Activated T-cell treated with anti-CD3 and anti-CD28 coated beads for 48 hours (primary cell): ENCODE data around the gene SCNN1B.
A peak's percentile ranks its signal among the peaks of the same experiment; 100 is the strongest.
"Not testable (repeated sequence)": the region's sequence is repeated elsewhere in the genome, so short reads cannot be mapped to it uniquely, and the experiment has no call there.

Source experiments
- DNase-seq: peaks from one replicate; pipeline ENCODE4 v3.0.0-alpha.2; 2020; ENCODE audit warnings: low read depth

SCNN1B gene

GRCh38 chr16:23302045-23302956 is at the start of gene SCNN1B:
Gene SCNN1B (plus strand): TSS chr16:23302302. CDS start chr16:23348600, 46,298 bp downstream.
- DNase-seq: peak; percentile 2

- DNase-seq: no peak
Measured at GRCh38 chr16:23252310-23252709, 49.8 kb upstream of the SCNN1B start.

GRCh38 chr16:23253650-23254049 is 48.5 kb upstream of the SCNN1B start:
- DNase-seq: not testable (repeated sequence)

- DNase-seq: no peak
Measured at GRCh38 chr16:23254338-23254737, 47.8 kb upstream of the SCNN1B start.

- DNase-seq: no peak
Measured at GRCh38 chr16:23255000-23255399, 47.1 kb upstream of the SCNN1B start.

- DNase-seq: no peak
Measured at GRCh38 chr16:23256440-23256839, 45.7 kb upstream of the SCNN1B start.

- no peak for DNase-seq
Measured at GRCh38 chr16:23257682-23258081, 44.4 kb upstream of the SCNN1B start.

GRCh38 chr16:23258919-23259237 is 43.2 kb upstream of the SCNN1B start:
- DNase-seq: no peak

GRCh38 chr16:23267647-23268046 is 34.5 kb upstream of the SCNN1B start:
- no peak for DNase-seq

- DNase-seq: no peak
Measured at GRCh38 chr16:23268561-23268960, 33.5 kb upstream of the SCNN1B start.

GRCh38 chr16:23269248-23269953 is 32.7 kb upstream of the SCNN1B start:
- no peak for DNase-seq

GRCh38 chr16:23270654-23271053 is 31.4 kb upstream of the SCNN1B start:
- no peak for DNase-seq

GRCh38 chr16:23274968-23275367 is 27.1 kb upstream of the SCNN1B start:
- DNase-seq: no peak

GRCh38 chr16:23276821-23277220 is 25.3 kb upstream of the SCNN1B start:
- no peak for DNase-seq

GRCh38 chr16:23278031-23278430 is 24.1 kb upstream of the SCNN1B start:
- no peak for DNase-seq

- DNase-seq: no peak
Measured at GRCh38 chr16:23279721-23280153, 22.4 kb upstream of the SCNN1B start.

- DNase-seq: no peak
Measured at GRCh38 chr16:23280483-23280967, 21.6 kb upstream of the SCNN1B start.

GRCh38 chr16:23282568-23282967 is 19.5 kb upstream of the SCNN1B start:
- DNase-seq: no peak

- DNase-seq: no peak
Measured at GRCh38 chr16:23283571-23283970, 18.5 kb upstream of the SCNN1B start.

- no peak for DNase-seq
Measured at GRCh38 chr16:23284584-23284983, 17.5 kb upstream of the SCNN1B start.

GRCh38 chr16:23286131-23286532 is 16.0 kb upstream of the SCNN1B start:
- no peak for DNase-seq

- DNase-seq: no peak
Measured at GRCh38 chr16:23288209-23288608, 13.9 kb upstream of the SCNN1B start.
